ENCODE data around the gene MFF. TPM values are rescaled to one million over a fixed set of nuclear protein-coding genes. Genes with fewer than 3 reads are reported as not detected.
"Not testable (repeated sequence)": the region's sequence is repeated elsewhere in the genome, so short reads cannot be mapped to it uniquely, and the experiment has no call there.

The MFF gene
- total RNA-seq, 2 donors from 2014 or later = 109 to 113 TPM

DNA sequence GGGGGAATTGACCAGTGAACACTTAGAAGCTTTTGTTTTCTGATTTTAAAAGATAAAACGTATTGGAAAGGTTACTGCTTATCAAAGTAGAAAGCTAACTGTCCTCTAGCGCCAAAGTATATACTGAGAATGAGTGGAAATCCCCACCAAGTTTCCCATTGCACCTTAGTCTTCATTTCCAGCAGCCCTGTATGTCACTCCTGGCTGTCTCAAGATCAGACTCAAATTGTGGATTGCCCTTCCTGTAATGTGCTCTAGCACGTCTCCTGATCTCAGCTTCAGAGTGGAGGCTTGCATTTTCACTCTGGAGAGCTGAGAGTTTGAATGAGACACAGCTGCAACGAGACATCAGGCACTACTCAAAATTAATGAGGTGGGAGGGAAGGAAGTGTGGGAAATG lies 26.6 kb downstream of the MFF start:
- Histone ChIP-seq H3K36me3 (peaks cover 15% of the 10 kb centered on the region), H3K27me3 (replicated peaks; ENCODE audit: insufficient read depth) (no peaks in the 10 kb centered on the region), H3K4me3 (no peak overlapping the region), H3K4me1 (ENCODE audit: control insufficient read depth in 1 of 2, low read depth in 2 of 2) (no peaks in the 10 kb centered on the region), H3K9me3 (no peaks in the 10 kb centered on the region), H3K27ac (no peak overlapping the region)
- DNase-seq (ENCODE audit: low spot score) (no peak), ATAC-seq (ENCODE audit: insufficient number of reproducible peaks, low FRiP score, low read depth) (no peak)
- TF ChIP-seq, protein P1, sequence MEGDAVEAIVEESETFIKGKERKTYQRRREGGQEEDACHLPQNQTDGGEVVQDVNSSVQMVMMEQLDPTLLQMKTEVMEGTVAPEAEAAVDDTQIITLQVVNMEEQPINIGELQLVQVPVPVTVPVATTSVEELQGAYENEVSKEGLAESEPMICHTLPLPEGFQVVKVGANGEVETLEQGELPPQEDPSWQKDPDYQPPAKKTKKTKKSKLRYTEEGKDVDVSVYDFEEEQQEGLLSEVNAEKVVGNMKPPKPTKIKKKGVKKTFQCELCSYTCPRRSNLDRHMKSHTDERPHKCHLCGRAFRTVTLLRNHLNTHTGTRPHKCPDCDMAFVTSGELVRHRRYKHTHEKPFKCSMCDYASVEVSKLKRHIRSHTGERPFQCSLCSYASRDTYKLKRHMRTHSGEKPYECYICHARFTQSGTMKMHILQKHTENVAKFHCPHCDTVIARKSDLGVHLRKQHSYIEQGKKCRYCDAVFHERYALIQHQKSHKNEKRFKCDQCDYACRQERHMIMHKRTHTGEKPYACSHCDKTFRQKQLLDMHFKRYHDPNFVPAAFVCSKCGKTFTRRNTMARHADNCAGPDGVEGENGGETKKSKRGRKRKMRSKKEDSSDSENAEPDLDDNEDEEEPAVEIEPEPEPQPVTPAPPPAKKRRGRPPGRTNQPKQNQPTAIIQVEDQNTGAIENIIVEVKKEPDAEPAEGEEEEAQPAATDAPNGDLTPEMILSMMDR (IDR thresholded peaks at IDR 0.05) = no peak

DNA sequence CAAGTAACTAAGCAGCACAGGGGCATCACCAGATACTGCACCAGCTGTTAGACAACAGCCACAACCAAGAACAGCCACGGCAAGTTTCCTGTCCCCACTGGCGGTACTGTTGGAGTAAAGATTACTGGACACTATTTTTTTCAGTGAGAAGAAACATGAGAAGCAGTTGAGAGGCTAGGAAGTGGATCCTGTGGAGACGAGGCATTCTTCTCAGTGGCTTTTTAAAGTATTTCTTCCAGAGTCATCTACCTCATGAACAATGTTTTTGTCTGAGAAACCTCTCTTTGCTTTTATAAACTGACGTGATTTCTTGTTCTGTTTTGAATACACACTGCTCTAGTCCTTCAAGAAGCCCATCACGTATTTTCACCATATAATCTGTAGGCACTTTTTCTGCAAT lies 35.3 kb downstream of the MFF start:
- ATAC-seq (ENCODE audit: insufficient number of reproducible peaks, low FRiP score, low read depth) = no peak
- TF ChIP-seq, protein P1 (IDR thresholded peaks at IDR 0.05) = no peak
- H3K36me3 ChIP-seq = peaks cover 35% of the 10 kb centered on the region
- H3K27me3 ChIP-seq (replicated peaks; ENCODE audit: insufficient read depth) = no peaks in the 10 kb centered on the region
- DNase-seq (ENCODE audit: low spot score) = no peak
- no peaks in the 10 kb centered on the region for H3K9me3 ChIP-seq
- H3K4me3 ChIP-seq = no peak overlapping the region
- H3K4me1 ChIP-seq (ENCODE audit: control insufficient read depth in 1 of 2, low read depth in 2 of 2) = peaks cover 9 to 13% of the 10 kb centered on the region in 2 donors
- H3K27ac ChIP-seq = no peak overlapping the region

DNA sequence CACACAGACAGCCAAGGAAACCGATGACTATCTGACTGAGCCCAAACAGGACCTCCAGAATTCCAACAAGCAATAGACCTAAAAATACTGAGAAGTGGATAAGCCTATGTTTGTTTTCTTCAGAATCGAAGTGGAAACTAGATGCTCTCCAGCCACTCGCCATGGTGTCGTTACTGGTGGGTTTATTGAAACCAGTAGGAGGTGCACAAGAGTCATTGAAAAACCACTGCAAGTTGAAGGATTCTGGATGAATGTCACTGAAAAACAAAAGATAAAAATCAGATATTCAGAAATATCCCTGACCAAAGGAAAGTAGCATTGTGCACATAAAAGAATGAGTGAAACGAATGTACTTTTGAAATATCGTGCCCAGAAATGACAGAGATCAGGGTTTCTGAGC lies 38.7 kb downstream of the MFF start:
- Histone ChIP-seq H3K36me3 (peaks cover 3% of the 10 kb centered on the region), H3K9me3 (no peaks in the 10 kb centered on the region), H3K4me3 (no peak overlapping the region), H3K4me1 (ENCODE audit: control insufficient read depth in 1 of 2, low read depth in 2 of 2) (peaks cover 14 to 34% of the 10 kb centered on the region in 2 donors), H3K27ac (peak overlapping the region in 1 of 2 donors; percentile 19), H3K27me3 (replicated peaks; ENCODE audit: insufficient read depth) (no peaks in the 10 kb centered on the region)
- no peak for DNase-seq (ENCODE audit: low spot score)
- ATAC-seq (ENCODE audit: insufficient number of reproducible peaks, low FRiP score, low read depth) = no peak
- TF ChIP-seq, protein P1 (IDR thresholded peaks at IDR 0.05) = no peak

DNA sequence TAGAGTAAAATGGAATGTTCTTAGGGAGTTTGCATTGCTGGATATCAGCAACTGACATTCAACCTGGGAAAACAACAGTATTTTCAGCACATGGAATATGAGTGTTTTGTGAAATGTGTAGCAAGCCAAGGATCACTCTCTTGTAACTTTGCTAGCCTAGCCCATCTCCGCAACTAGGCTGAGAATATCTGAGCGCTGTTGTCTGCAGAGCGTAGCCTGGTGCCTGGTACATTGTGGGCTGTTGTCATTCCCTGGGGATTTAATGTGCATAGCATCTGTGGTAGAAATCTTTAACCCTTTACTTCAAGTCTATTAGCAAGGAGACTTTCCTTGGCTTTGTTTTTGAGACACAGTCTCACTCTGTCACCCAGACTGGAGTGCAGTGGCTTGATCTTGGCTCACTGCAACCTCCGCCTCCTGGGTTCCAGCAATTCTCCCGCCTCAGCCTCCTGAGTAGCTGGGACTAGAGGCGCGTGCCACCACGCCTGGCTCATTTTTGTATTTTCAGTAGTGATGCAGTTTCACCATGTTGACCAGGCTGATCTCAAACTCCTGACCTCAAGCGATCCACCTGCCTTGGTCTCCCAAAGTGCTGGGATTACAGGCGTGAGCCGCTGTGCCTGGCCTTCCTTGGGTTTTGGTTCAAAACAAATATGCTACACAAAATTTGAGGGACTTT lies 39.7 kb downstream of the MFF start:
- Histone ChIP-seq H3K27ac (peak overlapping the region; percentile 42 to 54), H3K4me1 (ENCODE audit: control insufficient read depth in 1 of 2, low read depth in 2 of 2) (peaks cover 14 to 34% of the 10 kb centered on the region in 2 donors)
- H3K36me3 ChIP-seq; H3K4me3 ChIP-seq; DNase-seq (ENCODE audit: low spot score); H3K9me3 ChIP-seq; H3K27me3 ChIP-seq (replicated peaks; ENCODE audit: insufficient read depth): not testable (repeated sequence)
- peak; percentile 42 for ATAC-seq (ENCODE audit: insufficient number of reproducible peaks, low FRiP score, low read depth)

DNA sequence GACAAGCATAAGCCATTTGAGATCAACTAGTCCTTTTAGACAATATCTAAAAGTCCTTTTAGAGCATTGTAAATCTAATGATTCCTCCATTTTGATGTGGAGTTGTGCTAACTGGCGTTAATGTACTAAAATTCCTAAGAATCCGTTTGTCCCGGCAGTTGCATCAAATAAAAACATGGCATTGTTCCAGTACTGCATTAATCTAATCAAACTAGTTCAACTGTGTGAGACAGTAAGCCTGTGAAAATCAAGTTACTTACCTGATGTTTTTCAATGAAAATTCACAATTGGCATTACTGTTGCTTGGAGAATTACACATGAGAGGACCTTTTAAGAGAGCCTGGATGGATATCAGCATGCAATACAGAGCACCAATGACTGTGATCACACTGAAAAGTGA lies 40.8 kb downstream of the MFF start:
- TF ChIP-seq, protein P1 (IDR thresholded peaks at IDR 0.05) = no peak
- no peaks in the 10 kb centered on the region for H3K9me3 ChIP-seq
- DNase-seq (ENCODE audit: low spot score) (no peak), ATAC-seq (ENCODE audit: insufficient number of reproducible peaks, low FRiP score, low read depth) (no peak)
- no peak overlapping the region for H3K4me3 ChIP-seq
- peaks cover 15 to 41% of the 10 kb centered on the region in 2 donors for H3K4me1 ChIP-seq (ENCODE audit: control insufficient read depth in 1 of 2, low read depth in 2 of 2)
- peak overlapping the region; percentile 81 to 86 for H3K27ac ChIP-seq
- no peaks in the 10 kb centered on the region for H3K36me3 ChIP-seq
- no peaks in the 10 kb centered on the region for H3K27me3 ChIP-seq (replicated peaks; ENCODE audit: insufficient read depth)
